ENCODE data around the gene DACH2.

Gene DACH2

GRCh38 chrX:86241547-86241946, 93.3 kb downstream of the DACH2 start:
- TF ChIP-seq CTCF (IDR thresholded peaks at IDR 0.05; ENCODE audit: low read length) (no peak), EZH2 (IDR thresholded peaks at IDR 0.05; ENCODE audit: borderline replicate concordance, low read length) (no peak)
- Histone ChIP-seq H3K27ac (ENCODE audit: low read depth, low read length, poor library complexity, severe bottlenecking) (no peak overlapping the region), H3K79me2 (ENCODE audit: insufficient read depth, low read length) (no peaks in the 10 kb centered on the region)

GRCh38 chrX:86263526-86263925, 115.3 kb downstream of the DACH2 start:
- H3F3A ChIP-seq (ENCODE audit: insufficient read depth, low read length), result no peaks in the 10 kb centered on the region
- TF ChIP-seq EZH2 (IDR thresholded peaks at IDR 0.05; ENCODE audit: borderline replicate concordance, low read length) (no peak), CTCF (IDR thresholded peaks at IDR 0.05; ENCODE audit: low read length) (no peak)
- H3K27me3 ChIP-seq (ENCODE audit: insufficient read depth, low read length), result no peaks in the 10 kb centered on the region

More at GRCh38 chrX:86241547-86241946, 93.3 kb downstream of the DACH2 start:
- Histone ChIP-seq H2AFZ (ENCODE audit: low read length) (no peak overlapping the region), H3K9ac (ENCODE audit: low read length) (no peak overlapping the region), H3K4me1 (ENCODE audit: insufficient read depth, low read length, severe bottlenecking) (no peaks in the 10 kb centered on the region), H3F3A (ENCODE audit: insufficient read depth, low read length) (no peaks in the 10 kb centered on the region), H4K20me1 (ENCODE audit: insufficient read depth, low read length) (no peaks in the 10 kb centered on the region), H3K4me3 (ENCODE audit: low read depth, low read length, poor library complexity, severe bottlenecking) (no peak overlapping the region), H3K9me2 (ENCODE audit: low read depth, low read length) (no peaks in the 10 kb centered on the region), H3K27me3 (ENCODE audit: insufficient read depth, low read length) (no peaks in the 10 kb centered on the region), H3K4me2 (ENCODE audit: low read length) (no peak overlapping the region), H3K36me3 (ENCODE audit: insufficient read depth, low read length) (no peaks in the 10 kb centered on the region), H3K9me3 (ENCODE audit: low read length) (no peaks in the 10 kb centered on the region)

GRCh38 chrX:86295293-86295692, 147.0 kb downstream of the DACH2 start:
- TF ChIP-seq CTCF (IDR thresholded peaks at IDR 0.05; ENCODE audit: low read length) (no peak), EZH2 (IDR thresholded peaks at IDR 0.05; ENCODE audit: borderline replicate concordance, low read length) (no peak)
- no peaks in the 10 kb centered on the region for H3K4me1 ChIP-seq (ENCODE audit: insufficient read depth, low read length, severe bottlenecking)
- no peak overlapping the region for H3K4me3 ChIP-seq (ENCODE audit: low read depth, low read length, poor library complexity, severe bottlenecking)
- no peaks in the 10 kb centered on the region for H3K9me3 ChIP-seq (ENCODE audit: low read length)
- H3K79me2 ChIP-seq (ENCODE audit: insufficient read depth, low read length), result no peaks in the 10 kb centered on the region
- H4K20me1 ChIP-seq (ENCODE audit: insufficient read depth, low read length), result no peaks in the 10 kb centered on the region
- no peak overlapping the region for H2AFZ ChIP-seq (ENCODE audit: low read length)
- no peaks in the 10 kb centered on the region for H3K9me2 ChIP-seq (ENCODE audit: low read depth, low read length)
- no peak overlapping the region for H3K4me2 ChIP-seq (ENCODE audit: low read length)
- H3K9ac ChIP-seq (ENCODE audit: low read length), result no peak overlapping the region
- H3K27ac ChIP-seq (ENCODE audit: low read depth, low read length, poor library complexity, severe bottlenecking), result no peak overlapping the region
- H3K27me3 ChIP-seq (ENCODE audit: insufficient read depth, low read length), result no peaks in the 10 kb centered on the region
- H3K36me3 ChIP-seq (ENCODE audit: insufficient read depth, low read length), result no peaks in the 10 kb centered on the region
- no peaks in the 10 kb centered on the region for H3F3A ChIP-seq (ENCODE audit: insufficient read depth, low read length)

More at GRCh38 chrX:86263526-86263925, 115.3 kb downstream of the DACH2 start:
- H2AFZ ChIP-seq (ENCODE audit: low read length), result no peak overlapping the region
- no peak overlapping the region for H3K4me2 ChIP-seq (ENCODE audit: low read length)
- no peaks in the 10 kb centered on the region for H3K4me1 ChIP-seq (ENCODE audit: insufficient read depth, low read length, severe bottlenecking)
- no peaks in the 10 kb centered on the region for H3K36me3 ChIP-seq (ENCODE audit: insufficient read depth, low read length)
- H3K27ac ChIP-seq (ENCODE audit: low read depth, low read length, poor library complexity, severe bottlenecking), result no peak overlapping the region
- no peak overlapping the region for H3K9ac ChIP-seq (ENCODE audit: low read length)
- no peaks in the 10 kb centered on the region for H3K79me2 ChIP-seq (ENCODE audit: insufficient read depth, low read length)
- no peaks in the 10 kb centered on the region for H3K9me3 ChIP-seq (ENCODE audit: low read length)
- no peaks in the 10 kb centered on the region for H4K20me1 ChIP-seq (ENCODE audit: insufficient read depth, low read length)
- H3K4me3 ChIP-seq (ENCODE audit: low read depth, low read length, poor library complexity, severe bottlenecking), result no peak overlapping the region
- no peaks in the 10 kb centered on the region for H3K9me2 ChIP-seq (ENCODE audit: low read depth, low read length)

Measured in OCI-LY1 (cell line).